Measurements from ENCODE around the gene COPB1. TPM values are rescaled to one million over a fixed set of nuclear protein-coding genes. Genes with fewer than 3 reads are reported as not detected.

Gene COPB1
- total RNA-seq (2014; rRNA removed; shearing (Covaris generic)) = 61.1 and 81.7 TPM in 2 replicates
- 93.4 and 98.1 TPM in 2 replicates for total RNA-seq (2022)
- Bru-seq, nascent RNA = percentile 86 among the genes with signal in this experiment
- BruChase-seq, experiment 1, labeled RNA remaining after a 6-hour chase = percentile 92 among the genes with signal in this experiment
- BruChase-seq, experiment 2, labeled RNA remaining after a 2-hour chase = percentile 92 among the genes with signal in this experiment
- long read RNA-seq, transcript COPB1-201 (22 exons, 3,481 nt) = minor isoform, 14 of 175 reads
- long read RNA-seq, transcript COPB1-202 (22 exons, 3,382 nt) = major isoform, 98 of 175 reads
- long read RNA-seq, partial matches to known transcripts = 13 of 175 reads
- long read RNA-seq, other reads (novel, unspliced or antisense) = 50 of 175 reads

GRCh38 chr11:14499560-14500180 lies at the start of gene COPB1:
Gene COPB1, minus strand, starts transcription at chr11:14499811. Its CDS starts 883 bp downstream, at chr11:14498928.
- H3K4me3 ChIP-seq (ENCODE audit: low read depth, low read length, poor library complexity, severe bottlenecking) = peak within 1 kb of the TSS; percentile 100
- peak; percentile 94 for DNase-seq (ENCODE audit: low spot score)
- CTCF ChIA-PET (ENCODE audit: unreplicated experiment) = interaction anchor here (1.2 to 1.6 kb wide), 2 partner anchors 21 to 408 kb away, joined by 4 to 5 read pairs; partner anchors contain the start of gene PSMA1

GRCh38 chr11:14547440-14547839 lies 47.8 kb upstream of the COPB1 start:
- Histone ChIP-seq H3K4me3 (ENCODE audit: low read depth, low read length, poor library complexity, severe bottlenecking) (no peak overlapping the region), H3K4me2 (ENCODE audit: low read length) (no peak overlapping the region), H3K36me3 (ENCODE audit: insufficient read depth, low read length) (no peaks in the 10 kb centered on the region), H2AFZ (ENCODE audit: low read length) (no peak overlapping the region), H3K4me1 (ENCODE audit: insufficient read depth, low read length, poor library complexity, severe bottlenecking) (no peaks in the 10 kb centered on the region), H3K9me3 (ENCODE audit: low read length) (no peaks in the 10 kb centered on the region), H3K79me2 (ENCODE audit: insufficient read depth, low read depth, low read length) (no peaks in the 10 kb centered on the region), H3K27ac (ENCODE audit: low read depth, low read length, poor library complexity, severe bottlenecking) (no peak overlapping the region), H3K9me2 (ENCODE audit: insufficient read depth, low read length) (no peaks in the 10 kb centered on the region), H4K20me1 (ENCODE audit: insufficient read depth, low read length) (no peaks in the 10 kb centered on the region)
- BruUV-seq (replicated peaks) = no TSS peak
- ChIA-PET CTCF (ENCODE audit: unreplicated experiment) (no interaction called here), POLR2A (interaction anchor here (0.6 to 1.4 kb wide), 3 partner anchors 14 to 472 kb away, joined by 3 to 4 read pairs (median 3); no protein-coding TSS in a partner anchor)
- no peak for DNase-seq (ENCODE audit: low spot score)
- intact Hi-C loops (cut with micrococcal nuclease; ENCODE audit: unreplicated experiment) = no loop called here
- no peak for TF ChIP-seq CTCF (conservative IDR thresholded peaks at IDR 0.05; ENCODE audit: low read length)
- TF ChIP-seq EZH2phosphoT487 (IDR thresholded peaks at IDR 0.05; ENCODE audit: borderline replicate concordance, low read depth, low read length) = no peak

More at GRCh38 chr11:14499560-14500180, at the start of gene COPB1:
- POLR2A ChIA-PET = interaction anchor here (0.5 to 1.7 kb wide), 12 partner anchors 11 to 122 kb away, joined by 3 to 16 read pairs (median 3); partner anchors contain the start of gene PSMA1
- H3K4me2 ChIP-seq (ENCODE audit: low read length) = peak within 1 kb of the TSS; percentile 100
- peaks cover 19% of the 10 kb centered on the region for H3K4me1 ChIP-seq (ENCODE audit: insufficient read depth, low read length, poor library complexity, severe bottlenecking)
- H2AFZ ChIP-seq (ENCODE audit: low read length) = peak within 1 kb of the TSS; percentile 99
- intact Hi-C loops (cut with micrococcal nuclease; ENCODE audit: unreplicated experiment) = loop anchor here (1.0 to 5.0 kb wide), 2 partner anchors 21 to 37 kb away; partner anchors contain the start of gene PSMA1
- peaks cover 58% of the 10 kb centered on the region for H3K36me3 ChIP-seq (ENCODE audit: insufficient read depth, low read length)
- TF ChIP-seq EZH2phosphoT487 (IDR thresholded peaks at IDR 0.05; ENCODE audit: borderline replicate concordance, low read depth, low read length) (no peak), CTCF (conservative IDR thresholded peaks at IDR 0.05; ENCODE audit: low read length) (no peak)
- peaks cover 46% of the 10 kb centered on the region for H3K79me2 ChIP-seq (ENCODE audit: insufficient read depth, low read depth, low read length)
- no TSS peak for BruUV-seq (replicated peaks)
- H3K27ac ChIP-seq (ENCODE audit: low read depth, low read length, poor library complexity, severe bottlenecking) = peak within 1 kb of the TSS; percentile 74
- 0 out of 2 replicates have a peak, but pooled peaks cover 4% of the 10 kb centered on the region for H3K9me3 ChIP-seq (ENCODE audit: low read length)
- H3K9me2 ChIP-seq (ENCODE audit: insufficient read depth, low read length) = no peaks in the 10 kb centered on the region
- peaks cover 8% of the 10 kb centered on the region for H4K20me1 ChIP-seq (ENCODE audit: insufficient read depth, low read length)
